Measurements from ENCODE around the gene AFF4. TPM values are rescaled to one million over a fixed set of nuclear protein-coding genes. Genes with fewer than 3 reads are reported as not detected.

AFF4 gene
- polyA plus RNA-seq, 1 experiment: 62.3 TPM

GRCh38 chr5:132901730-132902129, 61.7 kb downstream of the AFF4 start:
- POLR2A ChIA-PET: no interaction called here
- Histone ChIP-seq H3K27ac (ENCODE audit: low read depth, low read length) (no peak overlapping the region), H3K27me3 (ENCODE audit: control insufficient read depth, insufficient read depth, low read length) (no peaks in the 10 kb centered on the region), H3K9me3 (ENCODE audit: control insufficient read depth, insufficient read depth, low read length) (no peaks in the 10 kb centered on the region), H3K4me3 (ENCODE audit: low read depth, low read length) (no peak overlapping the region)
- no peak for TF ChIP-seq CTCF (IDR thresholded peaks at IDR 0.05; ENCODE audit: low read depth, low read length)
- CTCF ChIA-PET: interaction anchor here (0.6 kb wide), 1 partner anchor 10 kb away, joined by 4 read pairs; no protein-coding TSS in a partner anchor
- no peak for DNase-seq (ENCODE audit: low read depth, low spot score)

- TF ChIP-seq CTCF (IDR thresholded peaks at IDR 0.05; ENCODE audit: low read depth, low read length): no peak
- Histone ChIP-seq H3K4me3 (ENCODE audit: low read depth, low read length) (no peak overlapping the region), H3K9me3 (ENCODE audit: control insufficient read depth, insufficient read depth, low read length) (no peaks in the 10 kb centered on the region), H3K27ac (ENCODE audit: low read depth, low read length) (no peak overlapping the region), H3K27me3 (ENCODE audit: control insufficient read depth, insufficient read depth, low read length) (no peaks in the 10 kb centered on the region)
- DNase-seq (ENCODE audit: low read depth, low spot score): no peak
- CTCF ChIA-PET: interaction anchor here (0.6 kb wide), 1 partner anchor 10 kb away, joined by 4 read pairs; no protein-coding TSS in a partner anchor
- POLR2A ChIA-PET: no interaction called here
Observed at GRCh38 chr5:132901036-132901435, 62.4 kb downstream of the AFF4 start.

- no peak for DNase-seq (ENCODE audit: low read depth, low spot score)
- POLR2A ChIA-PET: interaction anchor here (1.2 kb wide), 1 partner anchor 14 kb away, joined by 3 read pairs; no protein-coding TSS in a partner anchor
- Histone ChIP-seq H3K4me3 (ENCODE audit: low read depth, low read length) (no peak overlapping the region), H3K9me3 (ENCODE audit: control insufficient read depth, insufficient read depth, low read length) (no peaks in the 10 kb centered on the region), H3K27ac (ENCODE audit: low read depth, low read length) (no peak overlapping the region), H3K27me3 (ENCODE audit: control insufficient read depth, insufficient read depth, low read length) (no peaks in the 10 kb centered on the region)
- CTCF ChIA-PET: interaction anchor here (0.6 kb wide), 2 partner anchors 15 to 70 kb away, joined by 3 read pairs; no protein-coding TSS in a partner anchor
- no peak for TF ChIP-seq CTCF (IDR thresholded peaks at IDR 0.05; ENCODE audit: low read depth, low read length)
Observed at GRCh38 chr5:132898094-132898493, 65.3 kb downstream of the AFF4 start.

GRCh38 chr5:132896685-132897084, 66.7 kb downstream of the AFF4 start:
- POLR2A ChIA-PET: no interaction called here
- no peak for DNase-seq (ENCODE audit: low read depth, low spot score)
- Histone ChIP-seq H3K4me3 (ENCODE audit: low read depth, low read length) (no peak overlapping the region), H3K27ac (ENCODE audit: low read depth, low read length) (no peak overlapping the region), H3K27me3 (ENCODE audit: control insufficient read depth, insufficient read depth, low read length) (no peaks in the 10 kb centered on the region), H3K9me3 (ENCODE audit: control insufficient read depth, insufficient read depth, low read length) (no peaks in the 10 kb centered on the region)
- CTCF ChIA-PET: interaction anchor here (1.4 kb wide), 1 partner anchor 9 kb away, joined by 4 read pairs; no protein-coding TSS in a partner anchor
- no peak for TF ChIP-seq CTCF (IDR thresholded peaks at IDR 0.05; ENCODE audit: low read depth, low read length)

- DNase-seq (ENCODE audit: low read depth, low spot score): no peak
- H3K27ac ChIP-seq (ENCODE audit: low read depth, low read length): no peak overlapping the region
- no peak for TF ChIP-seq CTCF (IDR thresholded peaks at IDR 0.05; ENCODE audit: low read depth, low read length)
- POLR2A ChIA-PET: no interaction called here
- CTCF ChIA-PET: interaction anchor here (1.4 kb wide), 1 partner anchor 13 kb away, joined by 5 read pairs; no protein-coding TSS in a partner anchor
- H3K4me3 ChIP-seq (ENCODE audit: low read depth, low read length): no peak overlapping the region
- H3K27me3 ChIP-seq (ENCODE audit: control insufficient read depth, insufficient read depth, low read length): no peaks in the 10 kb centered on the region
- no peaks in the 10 kb centered on the region for H3K9me3 ChIP-seq (ENCODE audit: control insufficient read depth, insufficient read depth, low read length)
Observed at GRCh38 chr5:132895719-132896305, 67.6 kb downstream of the AFF4 start.
